HG02840 (cell line): Measurements from ENCODE around the gene LMF1.

Experiments
- ATAC-seq: cut with Tn5 transposase; IDR thresholded peaks from one replicate; pipeline ENCODE4 v1.9.1; 2021; ENCODE audit warnings: mild to moderate bottlenecking, moderate library complexity, moderate number of reproducible peaks; ENCODE audit not compliant: unreplicated experiment, low FRiP score

The LMF1 gene

DNA sequence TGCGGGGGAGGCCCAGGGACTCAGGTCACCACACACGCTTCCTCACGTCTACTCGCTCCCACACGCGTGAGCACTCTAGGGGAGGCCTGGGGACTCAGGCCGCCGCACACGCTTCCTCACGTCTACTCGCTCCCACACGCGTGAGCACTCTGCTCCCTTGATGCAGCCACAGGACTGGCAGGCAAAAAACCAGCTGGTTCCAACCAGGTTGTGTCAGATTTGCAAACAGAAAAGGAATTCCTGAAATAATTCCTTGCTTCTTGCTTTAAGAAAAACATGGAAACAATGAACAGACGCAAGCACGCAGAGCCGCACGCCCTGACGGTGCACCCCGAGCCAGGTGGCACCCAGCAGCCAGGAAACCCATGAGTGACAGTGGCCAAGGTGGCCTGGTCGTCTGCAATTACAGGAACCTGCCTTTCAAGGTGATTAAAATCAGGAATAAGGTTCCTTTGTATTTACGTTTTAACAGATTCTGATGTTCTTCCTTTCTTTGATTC, 37.9 kb downstream of the LMF1 start:
- no peak for ATAC-seq

DNA sequence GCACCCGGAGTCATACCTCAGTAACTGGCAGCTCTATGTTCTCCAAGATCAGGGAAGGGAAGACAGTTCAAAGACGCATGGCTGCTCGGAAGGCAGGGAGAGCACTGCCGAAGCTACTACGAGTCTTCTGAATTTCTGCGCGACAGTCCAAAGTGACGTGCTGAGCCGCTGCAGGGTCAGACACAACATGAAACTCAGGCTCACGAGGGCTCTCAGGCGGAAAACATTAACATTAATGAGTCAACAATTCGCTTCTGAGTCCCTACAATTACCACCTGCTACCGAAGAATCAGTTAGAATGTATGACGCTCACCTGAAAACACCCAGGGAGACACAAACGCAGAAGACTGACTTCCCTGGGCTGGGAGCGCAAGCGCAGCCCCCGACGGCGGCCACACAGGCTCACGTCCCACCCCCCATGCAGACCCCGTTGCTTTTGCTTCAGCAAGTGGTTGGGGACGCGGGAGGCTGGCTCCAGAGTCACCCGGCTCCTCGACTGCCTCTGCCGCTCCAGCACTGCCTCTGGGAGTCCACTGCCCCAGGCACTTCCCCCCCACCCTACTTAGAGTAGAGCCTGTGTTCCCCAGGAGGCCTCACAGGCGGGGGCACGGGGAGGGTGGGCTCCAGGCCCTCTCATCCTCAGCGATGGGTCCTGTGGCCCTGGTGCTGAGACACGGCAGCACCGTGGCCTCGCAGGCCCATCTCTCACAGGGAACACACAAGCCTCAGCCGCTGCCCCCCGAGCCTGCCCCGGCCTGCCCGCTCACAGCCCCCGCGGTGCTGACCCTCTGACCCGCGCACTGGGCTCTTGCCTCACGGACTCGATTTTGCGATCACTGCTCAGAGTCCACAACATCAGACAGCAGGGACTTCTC, 38.9 kb downstream of the LMF1 start:
- no peak for ATAC-seq

DNA sequence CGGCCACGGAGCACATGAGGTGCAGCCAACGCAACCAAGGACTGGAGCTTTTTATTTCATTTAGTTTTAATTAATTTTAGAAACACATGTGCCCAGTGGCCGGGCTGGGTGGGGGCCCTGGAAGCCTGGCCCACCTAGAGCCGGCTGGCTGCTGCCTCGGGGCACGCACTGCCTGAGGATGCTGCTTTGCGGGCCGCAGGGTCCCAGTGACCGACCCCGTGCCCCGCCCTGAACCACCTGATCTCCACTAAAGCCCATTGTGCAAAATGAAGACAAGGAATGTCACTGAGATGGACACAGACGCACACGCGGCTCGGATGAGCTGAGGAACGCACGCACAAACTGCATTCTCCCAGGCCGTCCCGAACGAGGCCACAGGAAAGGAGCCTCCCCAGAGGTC, 39.6 kb downstream of the LMF1 start:
- no peak for ATAC-seq

DNA sequence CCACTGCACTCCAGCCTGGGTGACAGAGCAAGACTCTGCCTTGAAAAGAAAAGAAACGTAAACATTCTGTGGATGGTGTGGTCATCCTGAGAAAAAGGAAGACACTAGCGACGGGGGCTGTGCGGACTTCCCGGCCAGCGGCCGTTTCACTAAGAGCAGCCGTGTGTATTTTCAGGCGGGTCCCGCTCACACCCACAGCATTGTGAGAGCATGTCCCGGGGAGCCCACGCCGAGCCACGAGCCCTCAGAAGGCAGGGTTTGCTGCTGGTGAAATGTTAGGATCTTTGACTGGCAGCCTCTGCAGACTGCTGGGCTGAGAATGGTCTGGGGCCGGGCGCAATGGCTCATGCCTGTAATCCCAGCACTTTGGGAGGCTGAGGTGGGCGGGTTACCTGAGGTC, 40.3 kb downstream of the LMF1 start:
- no peak for ATAC-seq

GRCh38 chr16:930076-930475, 40.7 kb downstream of the LMF1 start:
- no peak for ATAC-seq

GRCh38 chr16:929227-930073, 41.3 kb downstream of the LMF1 start:
- ATAC-seq: no peak

- no peak for ATAC-seq
These were observed 42.3 kb downstream of the LMF1 start for GRCh38 chr16:928526-928925.

DNA sequence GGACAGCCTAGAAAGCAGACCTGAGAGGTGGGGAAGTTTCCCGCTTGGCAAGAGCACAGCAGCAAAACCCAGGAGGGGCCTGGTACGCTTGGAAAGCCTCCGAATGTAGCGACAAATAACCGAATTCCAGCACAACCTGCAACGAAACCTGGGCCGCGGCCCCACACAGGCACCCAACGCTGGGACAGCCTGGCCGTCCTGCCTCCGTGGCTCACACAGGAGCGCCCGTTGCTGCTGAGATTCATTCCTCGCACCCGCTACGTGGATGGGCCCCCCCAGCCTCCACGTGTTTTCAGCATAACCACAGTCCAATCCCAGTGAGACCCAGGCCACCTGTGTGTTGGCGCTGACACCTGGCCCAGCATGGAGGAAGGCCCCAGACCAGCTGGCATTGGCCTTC, 42.9 kb downstream of the LMF1 start:
- ATAC-seq: no peak

DNA sequence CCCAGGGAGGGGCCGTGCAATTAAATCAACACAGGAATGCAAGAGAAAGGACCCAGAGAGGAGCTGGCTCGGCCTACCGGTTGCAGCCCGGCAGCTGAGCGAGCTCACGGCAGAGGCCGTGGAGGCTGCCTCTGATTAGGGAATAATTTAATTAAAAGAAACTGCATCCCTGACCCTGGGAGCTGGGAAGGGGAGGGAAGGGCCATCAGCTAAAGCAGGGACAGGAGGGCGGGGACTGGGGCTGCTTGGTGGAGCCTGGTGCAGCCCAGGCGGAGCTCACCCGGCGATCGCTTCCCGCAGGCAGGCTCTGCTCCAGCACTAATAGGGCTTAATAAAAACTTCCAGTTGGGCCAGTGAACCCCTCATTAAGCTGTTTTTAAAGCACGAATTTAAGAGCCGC, 43.4 kb downstream of the LMF1 start:
- ATAC-seq: no peak

DNA sequence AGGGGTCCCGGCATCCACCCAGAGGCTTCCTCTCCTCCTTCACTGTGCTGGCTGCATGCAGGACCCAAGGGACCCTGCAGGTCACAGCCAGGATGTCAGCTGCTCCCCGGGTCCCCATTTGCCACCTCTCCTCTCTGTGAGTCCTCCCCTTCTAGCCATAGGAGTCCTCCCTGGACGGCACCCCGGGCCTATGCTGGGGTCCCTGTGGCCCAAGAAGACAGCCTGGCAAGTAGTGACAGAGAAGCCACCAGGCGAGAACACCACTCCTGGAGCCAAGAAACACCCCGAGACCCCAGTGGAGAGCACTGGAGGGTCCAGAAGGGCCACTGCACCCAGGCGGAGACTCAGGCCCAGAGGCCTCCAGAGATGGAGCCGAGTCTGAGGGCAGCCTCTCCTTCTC, 44.1 kb downstream of the LMF1 start:
- no peak for ATAC-seq

DNA sequence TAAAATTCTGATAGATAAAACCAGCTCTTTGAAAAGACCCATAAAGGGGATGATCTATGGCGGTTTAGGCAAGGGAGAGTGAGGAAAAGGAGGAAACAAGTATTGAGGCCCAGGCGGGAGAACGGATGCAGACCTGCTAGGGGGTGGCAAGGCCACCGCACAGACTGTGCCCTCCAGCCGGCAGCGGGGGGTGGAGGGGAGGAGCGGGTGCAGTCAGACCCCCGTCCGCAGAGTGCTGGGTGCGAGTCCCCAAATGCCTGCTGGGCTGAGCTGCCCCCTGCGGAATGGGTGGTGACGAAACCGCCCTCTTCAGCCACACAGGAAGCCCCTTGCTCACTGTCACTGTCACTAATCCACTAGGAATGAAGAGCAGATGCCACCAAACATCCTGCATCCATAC, 46.0 kb downstream of the LMF1 start:
- no peak for ATAC-seq

GRCh38 chr16:924063-924462, 46.7 kb downstream of the LMF1 start:
- ATAC-seq: no peak

DNA sequence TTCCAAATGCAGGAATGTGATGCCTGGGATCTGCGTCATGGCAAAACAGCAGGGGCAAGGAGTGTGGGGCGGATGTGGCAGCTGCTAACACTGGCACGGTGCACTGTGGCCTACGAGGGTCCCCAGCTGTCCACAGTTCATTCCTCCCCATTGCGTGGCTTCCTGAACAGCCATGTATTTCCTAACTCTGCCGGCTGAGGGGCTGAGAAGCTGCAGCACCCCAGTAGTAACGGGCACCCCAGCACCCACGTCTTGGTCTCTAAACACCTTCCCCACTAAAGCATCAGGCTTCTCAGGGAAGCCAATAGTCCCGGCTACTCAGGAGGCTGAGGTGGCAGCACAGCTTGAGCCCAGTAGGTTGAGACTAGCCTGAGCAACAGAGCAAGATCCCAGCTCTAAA, 47.6 kb downstream of the LMF1 start:
- no peak for ATAC-seq

DNA sequence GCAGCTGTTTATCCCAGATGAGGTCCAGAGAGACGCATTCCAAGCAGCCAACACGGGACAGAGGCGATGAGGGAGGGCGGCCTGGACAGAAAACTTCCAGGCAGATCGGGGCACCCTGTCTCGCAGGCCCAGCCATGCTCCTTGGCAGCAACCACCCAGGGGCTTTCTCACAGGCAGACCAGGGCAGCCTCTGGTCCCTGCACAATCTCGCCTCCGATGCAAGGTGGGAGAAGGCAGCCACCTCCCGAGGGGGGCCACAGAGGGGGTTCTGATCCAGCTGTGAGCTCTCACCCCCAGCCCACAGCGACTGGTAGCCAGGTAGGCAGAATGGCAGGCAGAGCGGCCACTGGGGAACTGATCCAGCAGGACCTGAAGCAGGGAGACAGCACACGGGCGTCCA, 48.7 kb downstream of the LMF1 start:
- no peak for ATAC-seq

DNA sequence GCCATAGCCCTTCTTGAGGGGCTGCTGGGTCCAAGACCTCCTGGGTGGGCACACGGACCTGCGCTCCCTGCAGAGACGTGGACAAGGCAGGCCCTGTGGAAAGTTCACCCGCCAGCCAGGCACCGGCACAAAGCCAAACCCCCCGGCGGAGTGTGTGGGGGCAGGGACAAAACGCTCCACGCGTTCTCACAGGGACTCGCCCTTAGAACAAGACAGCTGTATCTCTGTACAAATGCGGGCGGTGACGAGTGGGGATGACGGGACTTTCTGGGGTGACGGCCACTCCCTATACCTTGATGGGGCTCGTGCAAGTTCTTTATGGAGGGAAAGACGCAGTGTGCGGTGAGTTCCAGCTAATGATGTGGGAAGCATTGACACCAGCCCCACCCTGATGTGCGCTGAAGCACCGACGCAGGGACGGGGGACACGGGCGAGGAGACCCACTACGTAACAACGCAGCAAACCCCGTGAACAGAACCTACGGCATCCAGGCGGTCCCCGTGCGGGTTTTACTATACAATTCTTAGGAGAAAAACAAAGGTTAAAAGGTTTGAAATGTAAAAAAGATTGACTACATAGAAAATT, 49.4 kb downstream of the LMF1 start:
- no peak for ATAC-seq

- no peak for ATAC-seq
These were observed 50.1 kb downstream of the LMF1 start for GRCh38 chr16:920717-921116.

DNA sequence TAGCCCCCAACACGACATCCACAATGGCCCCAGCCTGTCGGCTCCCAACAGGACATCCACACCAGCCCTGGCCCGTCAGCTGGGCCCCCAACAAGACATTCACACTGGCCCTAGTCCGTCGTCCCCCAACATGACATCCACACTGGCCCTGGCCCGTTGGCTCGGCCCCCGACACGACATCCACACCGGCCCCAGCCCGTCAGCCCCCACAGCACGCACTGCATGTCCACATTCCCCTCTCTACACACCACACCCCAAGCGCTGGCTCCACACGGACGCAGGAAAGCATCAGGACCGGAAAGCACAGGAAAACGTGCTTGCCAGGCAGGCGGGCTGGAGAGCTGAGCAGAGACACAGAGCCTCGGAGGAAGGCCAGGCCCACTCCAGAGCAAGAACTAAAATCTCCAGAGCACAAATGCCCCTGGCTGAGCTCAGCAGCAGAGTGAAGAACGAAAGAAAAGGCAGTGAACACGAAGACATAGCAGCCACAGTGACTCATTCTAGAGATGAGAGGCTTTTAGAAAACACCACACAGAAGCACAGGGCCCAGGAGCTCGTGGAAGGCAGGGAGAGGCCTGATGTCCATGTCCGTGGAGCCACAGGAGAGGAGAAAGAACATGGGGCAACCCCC, 50.6 kb downstream of the LMF1 start:
- no peak for ATAC-seq

DNA sequence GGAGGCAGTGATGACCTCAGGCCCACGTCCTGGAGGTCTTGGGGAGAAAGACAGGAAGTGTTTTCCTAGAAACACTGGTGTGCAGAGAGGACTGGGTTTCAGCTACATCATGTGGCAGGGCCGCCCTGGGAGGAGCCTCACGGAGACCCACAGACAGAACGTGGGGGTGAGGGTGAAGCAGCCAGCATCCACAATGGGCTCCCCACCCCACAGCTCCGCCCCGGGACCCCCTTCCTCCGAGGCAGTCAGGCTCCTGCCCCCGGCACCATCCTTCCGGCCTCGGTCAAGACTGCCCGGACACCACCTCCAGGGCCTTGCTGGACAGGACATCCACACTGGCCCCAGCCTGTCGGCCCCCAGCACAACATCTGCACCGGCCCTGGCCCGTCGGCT, 51.1 kb downstream of the LMF1 start:
- no peak for ATAC-seq

DNA sequence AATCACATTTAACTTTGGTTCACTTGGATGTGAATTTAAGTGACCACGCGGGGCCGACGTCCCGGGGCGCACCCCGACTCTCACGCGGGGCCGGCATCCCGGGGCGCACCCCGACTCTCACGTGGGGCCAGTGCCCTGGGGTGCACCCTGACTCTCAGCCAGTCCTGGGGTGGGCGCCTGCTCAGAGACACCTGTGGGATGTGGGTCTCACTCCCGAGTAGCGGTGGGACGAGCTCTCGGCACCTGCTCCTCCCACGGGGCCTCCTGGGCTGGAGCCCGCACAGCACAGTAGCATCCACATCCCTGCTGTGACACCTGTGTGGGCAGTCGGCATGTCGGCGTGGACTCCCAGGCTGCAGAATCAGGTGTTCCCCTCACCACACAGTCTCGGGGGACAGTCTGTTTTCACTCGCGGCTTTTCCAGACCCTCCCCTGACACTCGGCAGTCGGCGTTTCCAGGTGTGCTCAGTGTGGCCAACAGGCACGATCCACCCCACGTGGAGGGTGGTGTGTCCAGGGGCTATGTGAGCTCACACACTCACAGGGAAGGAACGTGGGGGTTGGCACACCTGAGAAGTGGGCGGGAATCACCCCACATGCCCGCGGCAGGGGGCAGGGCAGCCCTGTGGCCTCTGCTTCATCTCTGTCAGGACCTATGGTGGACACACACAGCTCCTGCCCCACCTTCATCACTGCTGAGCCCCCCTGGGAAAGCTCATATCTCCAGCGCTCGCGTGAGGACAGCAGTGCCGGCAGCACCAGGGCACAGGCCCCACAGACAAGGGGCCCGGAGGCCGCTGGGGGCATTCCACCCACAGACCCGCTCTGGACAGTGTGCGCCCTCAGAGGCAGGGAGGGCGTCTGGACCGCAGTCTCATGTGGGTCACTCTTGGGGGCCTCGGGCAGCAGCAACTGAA, 51.8 kb downstream of the LMF1 start:
- no peak for ATAC-seq

DNA sequence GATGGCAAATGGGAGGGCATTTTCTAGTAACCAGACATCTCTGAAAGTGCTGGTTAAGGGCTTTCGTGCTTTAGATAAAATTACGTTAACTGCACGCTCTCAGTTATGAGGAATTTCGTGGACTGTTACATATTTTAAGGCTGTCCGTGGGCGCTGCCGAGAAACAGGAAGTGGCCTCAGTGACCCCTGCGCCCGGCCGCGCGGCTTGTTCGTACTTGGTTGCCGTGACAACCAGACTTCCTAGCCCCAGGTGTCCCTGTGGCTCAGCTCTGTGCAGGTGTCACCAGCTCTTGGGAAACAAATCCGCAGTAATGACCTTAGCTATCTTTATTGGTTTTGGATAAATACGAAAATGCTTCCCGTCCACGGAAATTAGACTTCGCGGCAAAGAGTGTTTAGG, 52.7 kb downstream of the LMF1 start:
- ATAC-seq: no peak
